A549 (cell line): Measurements from ENCODE around the gene GPR61. TPM values are rescaled to one million over a fixed set of nuclear protein-coding genes. Genes with fewer than 3 reads are reported as not detected.

ENCODE experiments used
- ATAC-seq, 2 experiments: fragments of 200-7000 bp in 1 of 2; fragments of >200 bp in 1 of 2; cut with Nextera tagmentation in 1 of 2; cut with Tn5 transposase in 1 of 2; 3 replicates each; pipeline versions ENCODE4 v1.8.0 to v1.9.1; 2018 to 2020; ENCODE audit warnings: mild to moderate bottlenecking in 1 of 2, moderate library complexity in 1 of 2
- CTCF ChIA-PET: fragments of 300-600 bp; sonication (Branson Sonifier 250); formaldehyde crosslinking; extraction: SDS; loops from one replicate; lab custom pipeline; 2021; ENCODE audit warnings: antibody characterized with exemption, inconsistent platforms; lab: Yijun Ruan, JAX
- POLR2A ChIA-PET: fragments of 350-600 bp; formaldehyde crosslinking; extraction: SDS; loops from one replicate; lab custom pipeline; 2021; ENCODE audit warnings: antibody characterized with exemption, inconsistent platforms; lab: Yijun Ruan, JAX
- DNase-seq, 2 experiments: peaks; one replicate each; pipeline versions ENCODE4 v3.0.0 to v3.0.0-alpha.2; 2011 to 2016; ENCODE audit warnings: low read depth in 1 of 2, low spot score in 1 of 2
- FAIRE-seq: peaks from 2 replicates; lab custom pipeline; 2011; peaks lifted over from hg19 to GRCh38; lab: Jason Lieb, UNC
- H3K27ac ChIP-seq, 2 experiments: fragments of >200 bp; sonication (Bioruptor Twin); formaldehyde crosslinking; 3 replicates each; pipeline ENCODE4 v1.5.1; 2016 to 2017
- H3K4me1 ChIP-seq: fragments of >200 bp; sonication (Bioruptor Twin); formaldehyde crosslinking; 3 replicates; pipeline ENCODE4 v1.6.1; 2016
- H3K4me2 ChIP-seq: fragments of >200 bp; sonication (Bioruptor Twin); formaldehyde crosslinking; 3 replicates; pipeline ENCODE4 v1.6.1; 2016
- H3K4me3 ChIP-seq: fragments of >200 bp; sonication (Bioruptor Twin); formaldehyde crosslinking; 3 replicates; pipeline ENCODE4 v1.5.1; 2016
- H3K9me3 ChIP-seq: fragments of >200 bp; sonication (Bioruptor Twin); formaldehyde crosslinking; 3 replicates; pipeline ENCODE4 v1.6.1; 2016
- CBX2 ChIP-seq: fragments of 200-600 bp; sonication (generic); IDR thresholded peaks from 2 replicates; pipeline ENCODE4 v1.6.1; 2016; ENCODE audit warnings: low read depth, mild to moderate bottlenecking, borderline replicate concordance
- EHMT2 ChIP-seq: fragments of 200-600 bp; sonication (generic); IDR thresholded peaks from 2 replicates; pipeline ENCODE4 v1.6.1; 2016; ENCODE audit warnings: antibody characterized with exemption, low read depth, mild to moderate bottlenecking, moderate library complexity
- EP300 ChIP-seq, 2 experiments: fragments of >200 bp; sonication (Bioruptor Twin); formaldehyde crosslinking; IDR thresholded peaks; 2 replicates in 1 of 2; 3 replicates in 1 of 2; pipeline ENCODE4 v1.6.1; 2016 to 2017
- FOSB ChIP-seq: fragments of 250-450 bp; sonication (Bioruptor Pico); IDR thresholded peaks from 2 replicates; pipeline ENCODE4 v1.5.0; 2020; ENCODE audit warnings: mild to moderate bottlenecking, moderate library complexity
- FOSL2 ChIP-seq, 2 experiments: fragments of 450-650 bp in 1 of 2; fragments of >200 bp in 1 of 2; sonication (Bioruptor Twin) in 1 of 2; formaldehyde crosslinking; IDR thresholded peaks; 2 replicates each; pipeline versions ENCODE4 v1.5.0 to v1.6.1; 2016 to 2020; ENCODE audit warnings: mild to moderate bottlenecking in 1 of 2, moderate library complexity in 1 of 2
- FOXS1 ChIP-seq: fragments of 250-450 bp; sonication (Bioruptor Pico); IDR thresholded peaks from 2 replicates; pipeline ENCODE4 v1.5.0; 2020; ENCODE audit warnings: mild to moderate bottlenecking, moderate library complexity
- GATA3 ChIP-seq: IDR thresholded peaks from 2 replicates; pipeline ENCODE4 v1.6.1; 2012; ENCODE audit warnings: borderline replicate concordance
- HOXB5 ChIP-seq: fragments of 250-450 bp; sonication (Bioruptor Pico); IDR thresholded peaks from 2 replicates; pipeline ENCODE4 v1.5.0; 2020; ENCODE audit warnings: mild to moderate bottlenecking, moderate library complexity
- JUN ChIP-seq, 2 experiments: fragments of >200 bp; sonication (Bioruptor Twin); formaldehyde crosslinking; IDR thresholded peaks; 2 replicates in 1 of 2; 3 replicates in 1 of 2; pipeline ENCODE4 v1.6.1; 2016 to 2017
- JUNB ChIP-seq: fragments of >200 bp; sonication (Bioruptor Twin); formaldehyde crosslinking; IDR thresholded peaks from 2 replicates; pipeline ENCODE4 v1.6.1; 2016
- KDM1A ChIP-seq: fragments of 200-600 bp; sonication (generic); IDR thresholded peaks from 2 replicates; pipeline ENCODE4 v1.6.1; 2016; ENCODE audit warnings: low read depth, mild to moderate bottlenecking
- KDM5A ChIP-seq: fragments of 200-600 bp; sonication (generic); IDR thresholded peaks from 2 replicates; pipeline ENCODE4 v1.6.1; 2016; ENCODE audit warnings: antibody characterized with exemption, mild to moderate bottlenecking
- MAZ ChIP-seq: fragments of 150-350 bp; IDR thresholded peaks from 2 replicates; pipeline ENCODE4 v1.6.1; 2014; ENCODE audit warnings: antibody characterized with exemption, low read depth, low read length, borderline replicate concordance
- PHF8 ChIP-seq: fragments of 200-600 bp; sonication (generic); IDR thresholded peaks from 2 replicates; pipeline ENCODE4 v1.6.1; 2016; ENCODE audit warnings: low read depth, mild to moderate bottlenecking, antibody characterized with exemption, moderate library complexity, borderline replicate concordance
- POLR2AphosphoS2 ChIP-seq: conservative IDR thresholded peaks from 2 replicates; pipeline ENCODE4 v1.6.1; 2012; ENCODE audit warnings: low read length, improper control_type of control experiment, inconsistent platforms
- RCOR1 ChIP-seq: fragments of 150-350 bp; IDR thresholded peaks from 2 replicates; pipeline ENCODE4 v1.6.1; 2014; ENCODE audit warnings: antibody characterized with exemption, low read length, low read depth
- TFCP2L1 ChIP-seq: fragments of 250-450 bp; sonication (Bioruptor Pico); IDR thresholded peaks from 2 replicates; pipeline ENCODE4 v1.5.0; 2021; ENCODE audit warnings: mild to moderate bottlenecking
- TP53 ChIP-seq: fragments of 250-450 bp; sonication (Bioruptor Pico); IDR thresholded peaks from 2 replicates; pipeline ENCODE4 v1.5.0; 2021; ENCODE audit warnings: mild to moderate bottlenecking, moderate library complexity
- ZFP36 ChIP-seq: fragments of 450-650 bp; IDR thresholded peaks from 2 replicates; pipeline ENCODE4 v1.6.1; 2014; ENCODE audit warnings: borderline replicate concordance; ENCODE audit not compliant: partially characterized antibody
- WGBS: methylation state at CpG from one replicate; pipeline ENCODE4 v1.1.6; 2017; ENCODE audit errors: missing lambda C conversion rate; 5-methylcytosine and 5-hydroxymethylcytosine counted together
- polyA plus RNA-seq, 4 experiments: library from polyadenylated mRNA; depleted of rRNA in 3 of 4; stranded (reverse); fragments of >200 nt; fragmentation: RNase III in 1 of 4; extraction: RNeasy Plus Mini Kit Qiagen cat#74134 plus additional on column Dnase treatment in 1 of 4; gene quantifications; 2 replicates in 3 of 4; 3 replicates in 1 of 4; pipeline ENCODE4 v1.2.3, GENCODE V29; 2011 to 2017
- TF ChIP-seq, protein P1 (sequence below): fragments of 150-350 bp; IDR thresholded peaks from 2 replicates; pipeline ENCODE4 v1.6.1; 2014; ENCODE audit warnings: low read depth, mild to moderate bottlenecking, low read length
- TF ChIP-seq, protein P2 (sequence below): IDR thresholded peaks from 2 replicates; pipeline ENCODE4 v1.6.1; 2012
- TF ChIP-seq, protein P3 (sequence below): fragments of >200 bp; sonication (Bioruptor Twin); formaldehyde crosslinking; IDR thresholded peaks from 3 replicates; pipeline ENCODE4 v1.6.1; 2016
- TF ChIP-seq, protein P4 (sequence below): fragments of 250-450 bp; sonication (Bioruptor Pico); IDR thresholded peaks from 2 replicates; pipeline ENCODE4 v1.5.0; 2020; ENCODE audit warnings: low read depth, mild to moderate bottlenecking, moderate library complexity
- TF ChIP-seq, protein P5 (sequence below): fragments of >200 bp; sonication (Bioruptor Twin); formaldehyde crosslinking; IDR thresholded peaks from 2 replicates; pipeline ENCODE4 v1.6.1; 2016
- TF ChIP-seq, protein P6 (sequence below): fragments of 450-650 bp; IDR thresholded peaks from 2 replicates; pipeline ENCODE4 v1.6.1; 2014; ENCODE audit warnings: antibody characterized with exemption

The GPR61 gene
- polyA plus RNA-seq, 2 of the 4 experiments (the other 2 are of a cell fraction): 0.14 TPM; not detected in 1

DNA sequence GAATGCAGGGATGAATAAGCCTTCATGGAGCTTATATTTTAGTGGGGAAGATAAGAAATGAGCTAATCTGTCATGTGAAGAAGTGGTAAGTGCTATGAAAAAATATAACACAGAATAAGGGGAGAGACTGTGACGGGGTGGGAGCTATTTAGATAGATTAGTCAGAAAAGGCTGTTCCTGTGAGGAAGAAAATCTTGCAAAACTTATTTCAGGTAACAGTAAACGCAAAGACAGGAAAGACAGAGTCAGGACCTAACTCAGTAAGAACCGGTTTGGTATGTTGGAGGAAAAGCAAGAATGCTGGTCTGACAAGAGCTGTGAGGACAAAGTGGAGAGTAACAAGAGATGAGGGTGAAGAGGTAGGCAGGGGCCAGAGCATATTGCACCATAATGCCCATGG lies 30.7 kb downstream of the GPR61 start (continued):
- no peak for TF ChIP-seq POLR2AphosphoS2
- no peak for TF ChIP-seq KDM5A
- TF ChIP-seq, protein P1, sequence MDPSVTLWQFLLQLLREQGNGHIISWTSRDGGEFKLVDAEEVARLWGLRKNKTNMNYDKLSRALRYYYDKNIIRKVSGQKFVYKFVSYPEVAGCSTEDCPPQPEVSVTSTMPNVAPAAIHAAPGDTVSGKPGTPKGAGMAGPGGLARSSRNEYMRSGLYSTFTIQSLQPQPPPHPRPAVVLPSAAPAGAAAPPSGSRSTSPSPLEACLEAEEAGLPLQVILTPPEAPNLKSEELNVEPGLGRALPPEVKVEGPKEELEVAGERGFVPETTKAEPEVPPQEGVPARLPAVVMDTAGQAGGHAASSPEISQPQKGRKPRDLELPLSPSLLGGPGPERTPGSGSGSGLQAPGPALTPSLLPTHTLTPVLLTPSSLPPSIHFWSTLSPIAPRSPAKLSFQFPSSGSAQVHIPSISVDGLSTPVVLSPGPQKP: no peak
- TF ChIP-seq TFCP2L1: no peak
- TF ChIP-seq MAZ: no peak
- no peak for TF ChIP-seq TP53

DNA sequence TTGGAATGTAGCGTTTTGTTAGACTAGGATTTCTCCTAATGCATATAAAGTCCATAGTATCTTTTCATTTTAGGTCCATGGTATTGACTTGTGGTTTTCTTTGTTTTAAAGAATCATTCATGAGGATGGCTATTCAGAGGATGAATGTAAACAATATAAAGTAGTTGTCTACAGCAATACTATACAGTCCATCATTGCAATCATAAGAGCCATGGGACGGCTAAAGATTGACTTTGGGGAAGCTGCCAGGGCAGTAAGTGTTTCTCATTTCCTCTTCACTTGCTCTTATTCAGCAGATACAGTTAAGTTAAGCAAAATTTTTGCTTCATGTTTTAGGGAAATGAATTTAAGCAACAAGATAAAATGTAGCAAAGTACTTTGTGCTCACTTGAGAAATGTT lies 34.1 kb downstream of the GPR61 start:
- 93% methylated on average over 2 of the region's 2 CpGs for WGBS
- H3K4me1 ChIP-seq: no peaks in the 10 kb centered on the region; the same call in 2 of the 3 replicates
- ATAC-seq: no peak
- FAIRE-seq: no peak
- H3K4me3 ChIP-seq: no peak overlapping the region
- no peak for DNase-seq
- H3K27ac ChIP-seq: no peak overlapping the region
- no peaks in the 10 kb centered on the region for H3K9me3 ChIP-seq
- CTCF ChIA-PET: interaction anchor here (0.7 to 1.2 kb wide), 2 partner anchors 83 to 950 kb away, joined by 3 read pairs; no protein-coding TSS in a partner anchor
- TF ChIP-seq FOSB (CRISPR knock-in tag) (no peak), JUN (IDR thresholded peaks at IDR 0.05) (no peak), TP53 (no peak)
- TF ChIP-seq, protein P2, sequence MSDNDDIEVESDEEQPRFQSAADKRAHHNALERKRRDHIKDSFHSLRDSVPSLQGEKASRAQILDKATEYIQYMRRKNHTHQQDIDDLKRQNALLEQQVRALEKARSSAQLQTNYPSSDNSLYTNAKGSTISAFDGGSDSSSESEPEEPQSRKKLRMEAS: no peak
- TF ChIP-seq, all 56 proteins: peak for 0
- H3K4me2 ChIP-seq: no peak overlapping the region
- POLR2A ChIA-PET: no interaction called here

DNA sequence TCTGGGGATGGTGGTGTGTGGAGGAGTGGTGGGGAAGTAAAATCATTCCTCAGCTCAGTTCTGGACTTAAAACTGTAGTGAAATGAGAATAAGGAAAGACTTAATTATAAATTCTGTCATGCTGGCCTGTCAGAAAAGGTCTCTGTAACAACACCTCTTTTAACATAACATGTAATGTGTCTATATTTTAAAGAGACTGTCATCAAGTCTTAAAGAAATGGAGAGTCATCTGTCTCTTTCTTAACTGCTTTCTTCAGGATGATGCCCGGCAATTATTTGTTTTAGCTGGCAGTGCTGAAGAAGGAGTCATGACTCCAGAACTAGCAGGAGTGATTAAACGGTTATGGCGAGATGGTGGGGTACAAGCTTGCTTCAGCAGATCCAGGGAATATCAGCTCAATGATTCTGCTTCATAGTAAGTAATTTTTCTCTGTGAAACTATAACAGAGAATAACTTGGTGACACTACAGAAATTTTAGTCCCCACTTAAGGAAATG lies 39.3 kb downstream of the GPR61 start:
- Histone ChIP-seq H3K4me3 (no peak overlapping the region), H3K27ac (no peak overlapping the region), H3K9me3 (no peaks in the 10 kb centered on the region), H3K4me1 (no peaks in the 10 kb centered on the region), H3K4me2 (no peak overlapping the region)
- TF ChIP-seq HOXB5: no peak
- TF ChIP-seq PHF8: no peak
- TF ChIP-seq GATA3: no peak
- TF ChIP-seq CBX2: no peak
- TF ChIP-seq ZFP36: no peak
- TF ChIP-seq, protein P3, sequence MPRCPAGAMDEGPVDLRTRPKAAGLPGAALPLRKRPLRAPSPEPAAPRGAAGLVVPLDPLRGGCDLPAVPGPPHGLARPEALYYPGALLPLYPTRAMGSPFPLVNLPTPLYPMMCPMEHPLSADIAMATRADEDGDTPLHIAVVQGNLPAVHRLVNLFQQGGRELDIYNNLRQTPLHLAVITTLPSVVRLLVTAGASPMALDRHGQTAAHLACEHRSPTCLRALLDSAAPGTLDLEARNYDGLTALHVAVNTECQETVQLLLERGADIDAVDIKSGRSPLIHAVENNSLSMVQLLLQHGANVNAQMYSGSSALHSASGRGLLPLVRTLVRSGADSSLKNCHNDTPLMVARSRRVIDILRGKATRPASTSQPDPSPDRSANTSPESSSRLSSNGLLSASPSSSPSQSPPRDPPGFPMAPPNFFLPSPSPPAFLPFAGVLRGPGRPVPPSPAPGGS: no peak
- TF ChIP-seq EP300 (IDR thresholded peaks at IDR 0.05): no peak
- TF ChIP-seq, protein P4, sequence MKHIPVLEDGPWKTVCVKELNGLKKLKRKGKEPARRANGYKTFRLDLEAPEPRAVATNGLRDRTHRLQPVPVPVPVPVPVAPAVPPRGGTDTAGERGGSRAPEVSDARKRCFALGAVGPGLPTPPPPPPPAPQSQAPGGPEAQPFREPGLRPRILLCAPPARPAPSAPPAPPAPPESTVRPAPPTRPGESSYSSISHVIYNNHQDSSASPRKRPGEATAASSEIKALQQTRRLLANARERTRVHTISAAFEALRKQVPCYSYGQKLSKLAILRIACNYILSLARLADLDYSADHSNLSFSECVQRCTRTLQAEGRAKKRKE: no peak
- TF ChIP-seq JUNB: no peak
- TF ChIP-seq FOXS1 (CRISPR knock-in tag): no peak
- TF ChIP-seq, protein P5, sequence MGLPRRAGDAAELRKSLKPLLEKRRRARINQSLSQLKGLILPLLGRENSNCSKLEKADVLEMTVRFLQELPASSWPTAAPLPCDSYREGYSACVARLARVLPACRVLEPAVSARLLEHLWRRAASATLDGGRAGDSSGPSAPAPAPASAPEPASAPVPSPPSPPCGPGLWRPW: no peak
- TF ChIP-seq, protein P1: no peak
- TF ChIP-seq FOSL2 (IDR thresholded peaks at IDR 0.05): no peak
- TF ChIP-seq FOSL2 (CRISPR knock-in tag; IDR thresholded peaks at IDR 0.05): no peak
- TF ChIP-seq KDM1A: no peak
- no peak for TF ChIP-seq EHMT2
- TF ChIP-seq, protein P2: no peak
- TF ChIP-seq, protein P6, sequence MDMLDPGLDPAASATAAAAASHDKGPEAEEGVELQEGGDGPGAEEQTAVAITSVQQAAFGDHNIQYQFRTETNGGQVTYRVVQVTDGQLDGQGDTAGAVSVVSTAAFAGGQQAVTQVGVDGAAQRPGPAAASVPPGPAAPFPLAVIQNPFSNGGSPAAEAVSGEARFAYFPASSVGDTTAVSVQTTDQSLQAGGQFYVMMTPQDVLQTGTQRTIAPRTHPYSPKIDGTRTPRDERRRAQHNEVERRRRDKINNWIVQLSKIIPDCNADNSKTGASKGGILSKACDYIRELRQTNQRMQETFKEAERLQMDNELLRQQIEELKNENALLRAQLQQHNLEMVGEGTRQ: no peak
- TF ChIP-seq RCOR1: no peak
- FAIRE-seq (no peak), DNase-seq (no peak), ATAC-seq (no peak)
- CTCF ChIA-PET: interaction anchor here (1.0 kb wide), 1 partner anchor 62 kb away, joined by 3 read pairs; no protein-coding TSS in a partner anchor
- POLR2A ChIA-PET: interaction anchor here (1.0 kb wide), 1 partner anchor 31 kb away, joined by 3 read pairs; the partner anchor contains the start of gene GNAI3
- 91% methylated on average over 3 of the region's 3 CpGs for WGBS
